H1 (cell line): ENCODE data around the gene PRG2. TPM values are rescaled to one million over a fixed set of nuclear protein-coding genes. Genes with fewer than 3 reads are reported as not detected.

Experiments used
- CTCF ChIA-PET: fragments of 300-600 bp; sonication (Branson Sonifier 250); formaldehyde crosslinking; loops from one replicate; lab custom pipeline; 2021; ENCODE audit not compliant: partially characterized antibody; lab: Charles Lee
- POLR2A ChIA-PET: fragments of 300-600 bp; sonication (Branson Sonifier 250); formaldehyde crosslinking; loops from one replicate; lab custom pipeline; 2021; ENCODE audit warnings: inconsistent platforms; ENCODE audit not compliant: partially characterized antibody; lab: Charles Lee
- DNase-seq, 2 experiments: peaks; one replicate each; pipeline versions ENCODE4 v3.0.0 to v3.0.0-alpha.2; 2010 to 2022; ENCODE audit warnings: low spot score in 2 of 2, low read depth in 1 of 2, mixed read lengths in 1 of 2
- FAIRE-seq: peaks from 2 replicates; lab custom pipeline; 2011; peaks lifted over from hg19 to GRCh38; lab: Jason Lieb, UNC
- H2AFZ ChIP-seq: 2 replicates; pipeline ENCODE4 v1.8.1; 2012; ENCODE audit warnings: low read length, inconsistent platforms
- H2AK5ac ChIP-seq: 2 replicates; pipeline ENCODE4 v1.6.1; 2013; ENCODE audit warnings: low read depth, low read length
- H2BK120ac ChIP-seq: replicated peaks from 2 replicates; pipeline ENCODE3; 2013; ENCODE audit warnings: low read depth, low read length, inconsistent platforms
- H2BK12ac ChIP-seq: 2 replicates; pipeline ENCODE4 v1.6.1; 2013; ENCODE audit warnings: low read depth, low read length
- H2BK15ac ChIP-seq: 2 replicates; pipeline ENCODE4 v1.6.1; 2013; ENCODE audit warnings: low read length
- H2BK20ac ChIP-seq: 2 replicates; pipeline ENCODE4 v1.6.1; 2013; ENCODE audit warnings: low read length
- H2BK5ac ChIP-seq: 2 replicates; pipeline ENCODE4 v1.6.1; 2013; ENCODE audit warnings: low read depth, low read length
- H3K14ac ChIP-seq: 2 replicates; pipeline ENCODE4 v1.6.1; 2013; ENCODE audit warnings: inconsistent platforms; ENCODE audit not compliant: insufficient read length
- H3K18ac ChIP-seq: 2 replicates; pipeline ENCODE4 v1.6.1; 2013; ENCODE audit warnings: low read length; ENCODE audit errors: extremely low read depth
- H3K23ac ChIP-seq: 2 replicates; pipeline ENCODE4 v1.6.1; 2013; ENCODE audit warnings: inconsistent platforms; ENCODE audit not compliant: insufficient read length
- H3K23me2 ChIP-seq: 2 replicates; pipeline ENCODE4 v1.6.1; 2013; ENCODE audit warnings: low read depth, low read length
- H3K27ac ChIP-seq: 2 replicates; pipeline ENCODE4 v1.6.1; 2011; ENCODE audit warnings: low read depth, low read length, inconsistent platforms
- H3K27me3 ChIP-seq, 4 experiments: replicated peaks in 1 of 4; 1 replicate in 1 of 4; 2 replicates in 3 of 4; pipeline versions ENCODE4 v1.6.1 to v1.8.1; 2011 to 2013; ENCODE audit warnings: low read length in 3 of 4, mild to moderate bottlenecking in 3 of 4, inconsistent platforms in 2 of 4, mixed read lengths in 2 of 4, moderate library complexity in 1 of 4; ENCODE audit not compliant: control insufficient read depth in 3 of 4, insufficient read depth in 3 of 4; ENCODE audit errors: extremely low read depth in 1 of 4
- H3K36me3 ChIP-seq, 4 experiments: 2 replicates each; pipeline versions ENCODE4 v1.6.1 to v1.8.1; 2011 to 2013; ENCODE audit warnings: mild to moderate bottlenecking in 4 of 4, low read length in 3 of 4, moderate library complexity in 2 of 4, control low read depth in 1 of 4, inconsistent platforms in 1 of 4; ENCODE audit not compliant: insufficient read depth in 4 of 4, control insufficient read depth in 2 of 4
- H3K4ac ChIP-seq: replicated peaks from 2 replicates; pipeline ENCODE3; 2013; ENCODE audit warnings: low read length, low read depth, mixed read lengths, inconsistent platforms; ENCODE audit not compliant: insufficient read length
- H3K4me1 ChIP-seq, 4 experiments: replicated peaks in 1 of 4; 1 replicate in 1 of 4; 2 replicates in 3 of 4; pipeline versions ENCODE4 v1.6.1 to v1.8.1; 2011 to 2013; ENCODE audit warnings: low read length in 3 of 4, inconsistent platforms in 2 of 4, mixed read lengths in 1 of 4; ENCODE audit not compliant: insufficient read depth in 4 of 4, control insufficient read depth in 3 of 4
- H3K4me2 ChIP-seq, 2 experiments: 2 replicates each; pipeline versions ENCODE4 v1.6.1 to v1.8.1; 2011 to 2013; ENCODE audit warnings: low read depth in 2 of 2, low read length in 2 of 2, control low read depth in 1 of 2, inconsistent platforms in 1 of 2, mild to moderate bottlenecking in 1 of 2; ENCODE audit not compliant: insufficient read depth in 1 of 2
- H3K4me3 ChIP-seq, 4 experiments: fragments of 200-600, 300-600 bp in 1 of 4; sonication (generic), shearing (Covaris generic), sonication (Bioruptor Twin) in 1 of 4; 2 replicates each; pipeline versions ENCODE4 v1.5.1 to v1.8.1; 2011 to 2016; ENCODE audit warnings: low read length in 4 of 4, low read depth in 3 of 4, control low read depth in 2 of 4, inconsistent platforms in 2 of 4, mild to moderate bottlenecking in 2 of 4, mixed read lengths in 1 of 4, moderate library complexity in 1 of 4; ENCODE audit not compliant: insufficient read depth in 2 of 4; ENCODE audit errors: extremely low read depth in 1 of 4
- H3K56ac ChIP-seq: replicated peaks from 2 replicates; pipeline ENCODE3; 2013; ENCODE audit warnings: low read depth, mild to moderate bottlenecking, mixed read lengths, low read length, inconsistent platforms; ENCODE audit not compliant: insufficient read length
- H3K79me1 ChIP-seq: 2 replicates; pipeline ENCODE4 v1.6.1; 2013; ENCODE audit warnings: low read depth, low read length, control low read depth
- H3K79me2 ChIP-seq, 2 experiments: 2 replicates each; pipeline versions ENCODE4 v1.6.1 to v1.8.1; 2012 to 2013; ENCODE audit warnings: low read length in 2 of 2, mild to moderate bottlenecking in 2 of 2, inconsistent platforms in 1 of 2; ENCODE audit not compliant: insufficient read depth in 2 of 2, control insufficient read depth in 1 of 2
- H3K9ac ChIP-seq, 4 experiments: replicated peaks in 1 of 4; 1 replicate in 1 of 4; 2 replicates in 3 of 4; pipeline versions ENCODE4 v1.6.1 to v1.8.1; 2011 to 2013; ENCODE audit warnings: low read depth in 3 of 4, low read length in 3 of 4, control low read depth in 2 of 4, mild to moderate bottlenecking in 2 of 4, moderate library complexity in 2 of 4, inconsistent platforms in 1 of 4; ENCODE audit errors: extremely low read depth in 1 of 4
- H3K9me3 ChIP-seq, 2 experiments: 2 replicates each; pipeline versions ENCODE4 v1.6.1 to v1.8.1; 2012 to 2013; ENCODE audit warnings: mild to moderate bottlenecking in 2 of 2, moderate library complexity in 2 of 2, control low read depth in 1 of 2, inconsistent platforms in 1 of 2, low read depth in 1 of 2, low read length in 1 of 2, mixed read lengths in 1 of 2; ENCODE audit not compliant: insufficient read depth in 2 of 2
- H4K20me1 ChIP-seq, 2 experiments: replicated peaks in 1 of 2; 2 replicates each; pipeline versions ENCODE3 to v1.8.1; 2011 to 2013; ENCODE audit warnings: inconsistent platforms in 2 of 2, low read length in 2 of 2, mild to moderate bottlenecking in 1 of 2; ENCODE audit not compliant: insufficient read depth in 2 of 2, control insufficient read depth in 1 of 2
- H4K5ac ChIP-seq: 2 replicates; pipeline ENCODE4 v1.6.1; 2013; ENCODE audit warnings: low read length, low read depth, mixed read lengths, inconsistent platforms; ENCODE audit not compliant: insufficient read length
- H4K8ac ChIP-seq: 2 replicates; pipeline ENCODE4 v1.8.0; 2013; ENCODE audit warnings: mild to moderate bottlenecking, moderate library complexity, low read length, inconsistent platforms; ENCODE audit not compliant: insufficient read depth; ENCODE audit errors: extremely low read depth
- H4K91ac ChIP-seq: replicated peaks from 2 replicates; pipeline ENCODE3; 2013; ENCODE audit warnings: low read length, mixed read lengths, inconsistent platforms; ENCODE audit not compliant: insufficient read length
- CEBPB ChIP-seq: IDR thresholded peaks from 2 replicates; pipeline ENCODE4 v1.6.1; 2012; ENCODE audit warnings: low read depth, low read length
- GABPA ChIP-seq: IDR thresholded peaks from 2 replicates; pipeline ENCODE4 v1.6.1; 2011; ENCODE audit warnings: mild to moderate bottlenecking, low read length, moderate library complexity, borderline replicate concordance; ENCODE audit not compliant: insufficient read depth
- JUND ChIP-seq: IDR thresholded peaks from 2 replicates; pipeline ENCODE4 v1.6.1; 2011; ENCODE audit warnings: mild to moderate bottlenecking, improper control_type of control experiment, low read length
- POLR2AphosphoS5 ChIP-seq: IDR thresholded peaks from 2 replicates; pipeline ENCODE4 v1.6.1; 2011; ENCODE audit warnings: low read depth, low read length
- SIRT6 ChIP-seq: IDR thresholded peaks from one replicate; pipeline ENCODE4 v1.7.1; 2012; ENCODE audit warnings: low read length, inconsistent platforms
- SP4 ChIP-seq: IDR thresholded peaks from 2 replicates; pipeline ENCODE4 v1.6.1; 2012; ENCODE audit warnings: low read length, inconsistent platforms
- WGBS, 2 experiments: shearing (Covaris generic) in 1 of 2; methylation state at CpG; one replicate each; pipeline versions ENCODE4 v1.1.6 to v1.1.7; 2013 to 2015; ENCODE audit warnings: low lambda C conversion rate in 2 of 2, mixed read lengths in 2 of 2, inconsistent platforms in 1 of 2, low coverage in 1 of 2, missing lambda C conversion rate in 1 of 2; ENCODE audit not compliant: insufficient replicate concordance in 2 of 2, insufficient coverage in 1 of 2, insufficient read length in 1 of 2; ENCODE audit errors: extremely low coverage in 1 of 2, missing lambda C conversion rate in 1 of 2; 5-methylcytosine and 5-hydroxymethylcytosine counted together
- polyA plus RNA-seq, 7 experiments: library from polyadenylated mRNA; depleted of rRNA in 3 of 7; stranded (reverse) in 5 of 7; unstranded in 2 of 7; fragments of >200 nt in 5 of 7; fragments of 200-250 nt in 2 of 7; gene quantifications; 1 replicate in 5 of 7; 2 replicates in 1 of 7; 4 replicates in 1 of 7; pipeline versions ENCODE4 v1.2.1 to v1.2.3, GENCODE V29; 2011 to 2013; ENCODE audit warnings: missing spikeins in 2 of 7, mixed read lengths in 2 of 7
- total RNA-seq: library from RNA; stranded (reverse); fragmentation: NEBNext Ultra II Directional; extraction: Animal tissue kit (Norgen Biotek cat#: 25700); gene quantifications from 2 replicates; pipeline ENCODE4 v1.2.1, GENCODE V29; 2021

Gene PRG2
- total and polyA plus RNA-seq, 2 of the 8 experiments (the other 6 are each of a cell fraction or from before 2014, with no cell fraction given), result 0.32 TPM; not detected in 1

DNA sequence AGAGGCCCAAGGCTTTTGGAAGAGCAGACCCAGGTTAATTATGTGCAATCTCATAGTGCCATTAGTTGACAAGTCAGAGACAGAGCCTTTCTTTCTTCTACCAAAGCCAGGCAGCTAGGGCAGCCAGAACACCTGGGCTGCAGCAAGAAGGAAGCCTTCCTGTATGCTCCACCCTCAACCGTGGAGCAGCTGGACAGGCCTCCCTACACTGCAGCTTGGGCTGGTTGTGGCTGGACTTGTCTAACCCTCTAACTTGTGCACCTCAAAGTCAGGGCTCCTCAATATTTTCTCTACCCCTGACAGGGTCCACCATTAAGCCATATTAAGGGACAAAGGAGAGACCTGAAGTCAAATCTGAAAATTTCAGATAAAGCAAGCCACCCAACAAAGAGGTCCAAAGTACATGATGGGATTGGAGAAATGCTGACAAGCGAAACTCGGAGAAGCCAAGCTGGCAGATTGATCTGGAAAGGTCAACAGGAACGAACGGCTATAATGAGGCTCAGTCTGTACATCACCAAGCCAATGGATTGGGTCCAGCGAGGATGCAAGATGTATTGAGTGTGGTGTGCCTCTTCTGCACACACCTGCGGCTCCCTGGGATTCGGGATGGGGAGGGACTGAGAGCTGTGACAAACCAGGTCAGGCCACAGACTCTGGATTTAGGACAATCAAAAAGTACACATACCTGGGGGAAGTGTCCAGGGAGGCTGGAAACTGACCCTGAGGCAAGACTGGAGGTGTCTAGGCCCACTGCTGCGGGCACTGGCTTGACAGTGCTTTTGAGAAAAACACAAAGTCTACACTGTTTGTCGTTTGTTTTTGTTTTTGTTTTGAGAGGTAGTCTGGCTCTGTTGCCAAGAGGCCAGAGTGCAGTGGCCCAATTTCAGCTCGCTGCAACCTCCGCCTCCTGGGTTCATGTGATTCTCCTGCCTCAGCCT, 48.2 kb upstream of the PRG2 start:
- WGBS, 2 experiments, result 85% methylated on average over 12 of the region's 12 CpGs; no CpG with 5 or more reads in 1 of the 2 experiments
- DNase-seq (no peak), FAIRE-seq (no peak)
- ChIA-PET POLR2A (interaction anchor here (0.7 kb wide), 1 partner anchor 213 kb away, joined by 3 read pairs; no protein-coding TSS in a partner anchor), CTCF (interaction anchor here (1.2 to 12.5 kb wide), 3 partner anchors 8 to 88 kb away, joined by 3 to 97 read pairs (median 21); partner anchors contain the start of gene RTN4RL2)
- no peak overlapping the region for H2BK5ac ChIP-seq
- no peak overlapping the region for H3K4me3 ChIP-seq
- no peak overlapping the region for H4K8ac ChIP-seq
- H3K79me1 ChIP-seq, result no peaks in the 10 kb centered on the region
- no peak overlapping the region for H3K9ac ChIP-seq
- H2BK12ac ChIP-seq, result no peak overlapping the region
- H3K23me2 ChIP-seq, result no peaks in the 10 kb centered on the region
- H4K91ac ChIP-seq, result no peak overlapping the region
- H3K27ac ChIP-seq, result no peak overlapping the region
- TF ChIP-seq JUND (no peak), POLR2AphosphoS5 (no peak), SIRT6 (no peak), GABPA (no peak), SP4 (no peak), CEBPB (no peak)
- no peak overlapping the region for H3K23ac ChIP-seq
- H2BK120ac ChIP-seq, result no peak overlapping the region
- no peaks in the 10 kb centered on the region for H3K36me3 ChIP-seq
- H2AFZ ChIP-seq, result no peak overlapping the region
- no peak overlapping the region for H3K56ac ChIP-seq
- H2BK15ac ChIP-seq, result no peak overlapping the region
- no peak overlapping the region for H4K5ac ChIP-seq
- no peak overlapping the region for H2BK20ac ChIP-seq
- H3K18ac ChIP-seq, result no peak overlapping the region
- H3K9me3 ChIP-seq, result no peaks in the 10 kb centered on the region
- H4K20me1 ChIP-seq, result no peaks in the 10 kb centered on the region
- H3K4me2 ChIP-seq, result no peak overlapping the region
- no peaks in the 10 kb centered on the region for H3K4me1 ChIP-seq
- no peak overlapping the region for H3K14ac ChIP-seq
- H2AK5ac ChIP-seq, result no peak overlapping the region
- H3K79me2 ChIP-seq, result no peaks in the 10 kb centered on the region
- no peak overlapping the region for H3K4ac ChIP-seq
- no peaks in the 10 kb centered on the region for H3K27me3 ChIP-seq
